ENCODE data around the gene PDE6B.

DNA sequence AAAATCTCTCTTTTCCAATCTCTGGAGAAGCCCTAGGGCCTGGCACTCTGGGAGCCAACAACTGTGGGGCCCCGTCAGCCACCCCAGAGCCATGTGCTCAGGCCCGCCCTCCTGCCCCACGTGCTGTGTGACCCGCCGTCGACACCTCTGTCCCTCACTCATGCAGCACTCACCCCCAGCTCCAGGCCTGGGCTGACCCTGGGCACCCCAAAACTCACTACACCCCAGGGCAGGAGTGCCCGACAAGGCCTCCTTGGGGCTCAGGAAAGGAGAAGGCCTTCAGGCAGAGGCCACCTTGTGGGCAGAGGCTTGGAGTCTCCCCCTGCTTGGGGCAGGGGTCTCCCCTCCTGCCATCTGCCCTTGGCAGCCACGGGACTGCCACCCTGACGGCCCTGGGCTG, 54.7 kb downstream of the PDE6B start:
- TF ChIP-seq, protein P1, sequence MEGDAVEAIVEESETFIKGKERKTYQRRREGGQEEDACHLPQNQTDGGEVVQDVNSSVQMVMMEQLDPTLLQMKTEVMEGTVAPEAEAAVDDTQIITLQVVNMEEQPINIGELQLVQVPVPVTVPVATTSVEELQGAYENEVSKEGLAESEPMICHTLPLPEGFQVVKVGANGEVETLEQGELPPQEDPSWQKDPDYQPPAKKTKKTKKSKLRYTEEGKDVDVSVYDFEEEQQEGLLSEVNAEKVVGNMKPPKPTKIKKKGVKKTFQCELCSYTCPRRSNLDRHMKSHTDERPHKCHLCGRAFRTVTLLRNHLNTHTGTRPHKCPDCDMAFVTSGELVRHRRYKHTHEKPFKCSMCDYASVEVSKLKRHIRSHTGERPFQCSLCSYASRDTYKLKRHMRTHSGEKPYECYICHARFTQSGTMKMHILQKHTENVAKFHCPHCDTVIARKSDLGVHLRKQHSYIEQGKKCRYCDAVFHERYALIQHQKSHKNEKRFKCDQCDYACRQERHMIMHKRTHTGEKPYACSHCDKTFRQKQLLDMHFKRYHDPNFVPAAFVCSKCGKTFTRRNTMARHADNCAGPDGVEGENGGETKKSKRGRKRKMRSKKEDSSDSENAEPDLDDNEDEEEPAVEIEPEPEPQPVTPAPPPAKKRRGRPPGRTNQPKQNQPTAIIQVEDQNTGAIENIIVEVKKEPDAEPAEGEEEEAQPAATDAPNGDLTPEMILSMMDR (conservative IDR thresholded peaks at IDR 0.05 in 1 of 2, IDR thresholded peaks at IDR 0.05 in 1 of 2; ENCODE audit: low read depth in 1 of 2, low read length in 2 of 2), result no peak
- no peak for TF ChIP-seq EZH2 (IDR thresholded peaks at IDR 0.05; ENCODE audit: low read length, missing control alignments)

Measured in fibroblast of lung (primary cell).